ENCODE measurements around the gene TSKU. TPM values are rescaled to one million over a fixed set of nuclear protein-coding genes. Genes with fewer than 3 reads are reported as not detected.

TSKU gene
- polyA plus RNA-seq, 6 donors from 2014 or later = not detected

DNA sequence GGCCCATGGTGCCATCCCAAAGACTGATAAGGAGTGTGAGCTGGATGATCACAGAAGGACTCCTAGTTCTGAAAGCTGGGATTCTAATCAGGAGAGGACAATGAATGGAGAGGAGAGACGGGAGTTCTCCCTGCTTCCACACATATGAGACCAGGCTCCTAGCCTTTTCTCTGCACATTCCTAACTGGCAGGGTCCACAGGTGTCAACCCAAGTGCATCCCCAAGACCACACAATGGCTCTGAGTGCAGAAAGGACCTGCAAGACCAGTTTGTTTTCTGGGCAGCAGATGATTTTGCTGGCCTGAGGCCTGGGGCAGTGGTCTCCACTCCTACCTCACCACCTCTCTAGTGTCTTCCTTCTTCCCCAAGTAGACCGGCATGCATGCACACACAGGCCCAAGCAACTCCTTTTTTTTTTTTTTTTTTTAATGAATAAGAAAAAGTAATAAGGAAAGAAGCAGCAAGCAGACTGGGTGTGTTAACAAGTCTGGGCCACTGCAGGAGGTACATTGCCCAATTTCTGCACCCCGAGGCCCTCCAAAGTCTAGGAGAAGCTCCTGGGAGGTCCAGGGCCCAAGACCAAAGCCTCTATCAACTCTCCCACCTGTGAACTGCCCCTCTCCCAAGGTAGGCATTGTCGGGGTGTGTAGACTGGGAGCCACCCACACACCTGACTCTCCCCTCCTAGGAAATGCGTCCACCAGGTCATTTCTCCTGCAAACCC lies 1.2 kb upstream of the TSKU start:
- peak overlapping the region in 5 of 8 donors; percentile 48 to 89 (median 73) for H3K4me3 Mint-ChIP-seq
- peaks cover 12 to 23% (median 17%) of the 10 kb centered on the region in 7 donors for H3K9me3 Mint-ChIP-seq
- H3K4me1 Mint-ChIP-seq = peaks cover 6 to 9% (median 7%) of the 10 kb centered on the region in 3 donors
- DNase-seq = no peak
- peaks cover 65 to 84% (median 66%) of the 10 kb centered on the region in 3 donors for H3K27me3 Mint-ChIP-seq
- ATAC-seq (ENCODE audit: low read depth in 2 of 2) = no peak
- H3K27ac Mint-ChIP-seq = no peak overlapping the region
- H3K36me3 Mint-ChIP-seq = peaks cover 15 to 24% of the 10 kb centered on the region in 2 donors

DNA sequence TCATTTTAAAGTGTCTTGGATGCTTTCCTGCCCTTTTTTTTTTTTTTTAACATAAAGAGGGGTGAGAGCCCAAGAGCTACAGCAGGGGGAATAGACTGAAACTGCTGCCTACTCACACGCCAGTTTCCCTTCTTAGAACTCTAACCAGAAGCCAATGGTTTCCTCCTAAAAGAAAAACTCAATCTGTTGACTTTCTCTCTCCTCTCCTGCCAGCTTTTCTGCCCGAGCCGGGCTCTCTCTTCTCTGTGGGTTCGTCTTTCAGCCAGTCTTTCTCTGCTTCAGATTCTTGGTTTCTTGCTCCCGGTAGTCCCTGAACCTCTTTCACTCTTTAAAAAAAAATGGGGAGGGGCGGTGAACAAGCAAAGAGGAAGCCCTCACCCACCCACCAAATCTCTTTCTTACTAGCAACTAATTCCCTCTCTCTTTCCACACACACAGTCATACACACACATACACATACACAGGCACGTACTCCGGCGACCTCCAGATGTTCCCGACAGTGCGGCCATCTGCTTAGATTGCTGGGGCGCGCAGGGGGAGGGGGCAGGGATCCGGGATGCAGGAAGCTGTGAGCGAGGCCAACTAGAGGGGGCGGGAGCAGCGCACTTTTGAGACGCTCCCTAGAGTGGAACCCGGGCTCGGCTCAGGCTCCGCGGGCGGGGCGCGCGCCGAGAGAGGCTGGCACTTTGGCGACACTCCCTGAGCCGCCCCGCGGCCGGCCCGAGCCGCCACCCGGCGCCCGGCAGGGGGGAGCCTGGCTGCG lies 444 bp upstream of the TSKU start:
- Mint-ChIP-seq H3K27ac (no peak overlapping the region), H3K27me3 (peaks cover 67 to 85% (median 73%) of the 10 kb centered on the region in 3 donors), H3K4me3 (peak overlapping the region; percentile 43 to 89 (median 76)), H3K4me1 (peaks cover 6 to 9% (median 7%) of the 10 kb centered on the region in 3 donors), H3K9me3 (peaks cover 6 to 15% (median 12%) of the 10 kb centered on the region in 7 donors), H3K36me3 (peaks cover 15 to 20% of the 10 kb centered on the region in 2 donors)
- DNase-seq (no peak), ATAC-seq (ENCODE audit: low read depth in 2 of 2) (peak; percentile 45 to 47)

- Mint-ChIP-seq H3K27ac (no peak overlapping the region), H3K4me3 (peak overlapping the region in 4 of 8 donors; percentile 16 to 73 (median 38)), H3K9me3 (peaks cover 0 to 2% (median 0%) of the 10 kb centered on the region in 7 donors), H3K36me3 (peaks cover 4 to 8% of the 10 kb centered on the region in 2 donors), H3K4me1 (peaks cover 6 to 9% (median 7%) of the 10 kb centered on the region in 3 donors), H3K27me3 (peaks cover 55 to 83% (median 63%) of the 10 kb centered on the region in 3 donors)
- peak in 1 of 2 donors; percentile 7 for ATAC-seq (ENCODE audit: low read depth in 2 of 2)
- no peak for DNase-seq
Measured at GRCh38 chr11:76783896-76784813, 999 bp downstream of the TSKU start.

GRCh38 chr11:76785513-76785912 lies 2.4 kb downstream of the TSKU start:
- Mint-ChIP-seq H3K36me3 (peaks cover 4 to 8% of the 10 kb centered on the region in 2 donors), H3K4me3 (peak overlapping the region in 4 of 8 donors; percentile 17 to 49 (median 24)), H3K27me3 (peaks cover 49 to 74% (median 56%) of the 10 kb centered on the region in 3 donors), H3K9me3 (no peaks in the 10 kb centered on the region), H3K4me1 (peaks cover 6 to 9% (median 7%) of the 10 kb centered on the region in 3 donors), H3K27ac (no peak overlapping the region)
- no peak for DNase-seq
- no peak for ATAC-seq (ENCODE audit: low read depth in 2 of 2)

GRCh38 chr11:76786016-76786415 lies 2.9 kb downstream of the TSKU start:
- Mint-ChIP-seq H3K27ac (no peak overlapping the region), H3K4me1 (peaks cover 6 to 9% (median 7%) of the 10 kb centered on the region in 3 donors), H3K4me3 (peak overlapping the region in 2 of 8 donors; percentile 22 to 57), H3K36me3 (peaks cover 4 to 8% of the 10 kb centered on the region in 2 donors), H3K27me3 (peaks cover 44 to 73% (median 51%) of the 10 kb centered on the region in 3 donors), H3K9me3 (no peaks in the 10 kb centered on the region)
- no peak for ATAC-seq (ENCODE audit: low read depth in 2 of 2)
- DNase-seq = no peak

- H3K4me3 Mint-ChIP-seq = peak overlapping the region in 1 of 8 donors; percentile 57
- ATAC-seq (ENCODE audit: low read depth in 2 of 2) = no peak
- H3K27ac Mint-ChIP-seq = peak overlapping the region in 1 of 6 donors; percentile 70
- no peaks in the 10 kb centered on the region for H3K9me3 Mint-ChIP-seq
- H3K36me3 Mint-ChIP-seq = peaks cover 4 to 8% of the 10 kb centered on the region in 2 donors
- H3K27me3 Mint-ChIP-seq = peaks cover 42 to 68% (median 46%) of the 10 kb centered on the region in 3 donors
- H3K4me1 Mint-ChIP-seq = peaks cover 6 to 9% (median 7%) of the 10 kb centered on the region in 3 donors
- no peak for DNase-seq
Measured at GRCh38 chr11:76786441-76787014, 3.4 kb downstream of the TSKU start.

- no peak for ATAC-seq (ENCODE audit: low read depth in 2 of 2)
Measured at GRCh38 chr11:76787271-76787670, 4.1 kb downstream of the TSKU start.

DNA sequence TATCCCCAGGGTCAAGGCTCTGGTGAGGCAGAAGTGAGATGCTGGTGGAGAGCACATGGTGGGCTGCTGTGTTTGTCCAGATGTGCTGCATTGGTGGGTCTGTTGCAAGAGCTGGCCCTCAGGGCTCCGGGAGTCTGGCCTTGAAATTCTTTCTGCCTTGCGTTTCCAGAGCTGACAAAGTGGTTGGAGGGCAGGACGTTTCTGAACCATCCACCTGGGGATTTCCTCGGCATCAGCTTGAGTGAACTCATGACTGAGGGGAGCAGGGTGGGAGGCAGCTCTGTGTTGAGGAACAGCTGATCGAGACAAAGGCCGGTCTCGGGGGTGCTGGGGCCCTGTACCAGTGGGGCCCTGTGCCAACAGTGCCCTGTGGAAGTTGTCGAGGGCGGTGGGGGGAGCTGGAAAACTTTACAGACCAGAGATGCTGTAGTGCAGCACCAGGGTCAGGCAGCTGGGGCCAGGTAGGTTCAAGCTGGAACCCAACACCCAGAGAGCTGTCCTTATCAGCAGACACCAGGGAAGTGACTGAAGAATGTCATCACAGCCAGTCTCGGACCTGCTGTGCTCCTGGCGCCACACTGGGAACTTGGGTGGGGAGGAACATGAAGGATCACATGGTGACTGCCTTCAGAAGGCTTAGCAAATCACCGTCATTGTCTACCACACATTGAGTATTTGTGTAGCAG lies 4.9 kb downstream of the TSKU start:
- peaks cover 33 to 63% (median 36%) of the 10 kb centered on the region in 3 donors for H3K27me3 Mint-ChIP-seq
- ATAC-seq (ENCODE audit: low read depth in 2 of 2) (no peak), DNase-seq (no peak)
- peaks cover 0 to 3% (median under 1%) of the 10 kb centered on the region in 3 donors for H3K4me1 Mint-ChIP-seq
- H3K4me3 Mint-ChIP-seq = no peak overlapping the region
- no peak overlapping the region for H3K27ac Mint-ChIP-seq
- peaks cover 0 to 12% (median 0%) of the 10 kb centered on the region in 7 donors for H3K9me3 Mint-ChIP-seq
- peaks cover 1 to 4% of the 10 kb centered on the region in 2 donors for H3K36me3 Mint-ChIP-seq

More at GRCh38 chr11:76787271-76787670, 4.1 kb downstream of the TSKU start:
- Mint-ChIP-seq H3K4me1 (peaks cover 6 to 9% (median 7%) of the 10 kb centered on the region in 3 donors), H3K36me3 (peaks cover 4 to 8% of the 10 kb centered on the region in 2 donors), H3K27me3 (peaks cover 36 to 64% (median 44%) of the 10 kb centered on the region in 3 donors), H3K9me3 (peaks cover 0 to 6% (median 0%) of the 10 kb centered on the region in 7 donors), H3K27ac (no peak overlapping the region), H3K4me3 (no peak overlapping the region)
- no peak for DNase-seq

GRCh38 chr11:76788661-76789442 lies 5.7 kb downstream of the TSKU start:
- Mint-ChIP-seq H3K9me3 (peaks cover 0 to 12% (median 0%) of the 10 kb centered on the region in 7 donors), H3K4me1 (peaks cover 0 to 3% (median 0%) of the 10 kb centered on the region in 3 donors), H3K27me3 (peaks cover 33 to 63% (median 34%) of the 10 kb centered on the region in 3 donors), H3K36me3 (peaks cover 0 to 4% of the 10 kb centered on the region in 2 donors), H3K4me3 (no peak overlapping the region), H3K27ac (no peak overlapping the region)
- DNase-seq (no peak), ATAC-seq (ENCODE audit: low read depth in 2 of 2) (no peak)

- H3K9me3 Mint-ChIP-seq = peaks cover 0 to 12% (median 0%) of the 10 kb centered on the region in 7 donors
- DNase-seq = no peak
- H3K4me3 Mint-ChIP-seq = no peak overlapping the region
- peak overlapping the region in 1 of 6 donors; percentile 36 for H3K27ac Mint-ChIP-seq
- no peak for ATAC-seq (ENCODE audit: low read depth in 2 of 2)
- H3K27me3 Mint-ChIP-seq = peaks cover 33 to 65% (median 34%) of the 10 kb centered on the region in 3 donors
- peaks cover 0 to 3% (median 0%) of the 10 kb centered on the region in 3 donors for H3K4me1 Mint-ChIP-seq
- H3K36me3 Mint-ChIP-seq = peaks cover 0 to 4% of the 10 kb centered on the region in 2 donors
Measured at GRCh38 chr11:76789443-76789719, 6.2 kb downstream of the TSKU start.

DNA sequence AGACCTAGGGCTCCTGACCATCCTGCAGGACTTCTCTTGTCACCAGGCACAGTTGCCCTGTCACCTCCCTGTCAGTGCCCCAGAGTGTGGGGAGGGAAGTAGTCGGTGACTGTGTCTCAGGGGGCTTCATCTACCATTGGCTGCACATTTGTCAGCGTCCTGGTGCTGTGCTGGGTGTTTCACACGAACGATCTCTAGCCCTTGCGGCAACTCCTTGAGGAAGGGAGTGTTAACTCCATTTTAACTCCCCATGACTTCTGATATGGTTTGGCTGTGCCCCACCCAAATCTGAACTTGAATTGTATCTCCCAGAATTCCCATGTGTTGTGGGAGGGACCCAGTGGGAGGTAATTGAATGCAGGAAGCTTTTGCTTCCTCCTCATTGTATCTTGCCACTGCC lies 7.1 kb downstream of the TSKU start:
- Mint-ChIP-seq H3K4me1 (peaks cover 0 to under 1% (median 0%) of the 10 kb centered on the region in 3 donors), H3K27me3 (peaks cover 27 to 57% (median 27%) of the 10 kb centered on the region in 3 donors), H3K4me3 (peak overlapping the region in 1 of 8 donors; percentile 54), H3K36me3 (peaks cover 0 to 1% of the 10 kb centered on the region in 2 donors), H3K9me3 (peaks cover 0 to 12% (median 0%) of the 10 kb centered on the region in 7 donors), H3K27ac (no peak overlapping the region)
- DNase-seq (no peak), ATAC-seq (ENCODE audit: low read depth in 2 of 2) (no peak)

All from naive B cell (primary cell).